Measurements from ENCODE around the gene DNAH3. TPM values are rescaled to one million over a fixed set of nuclear protein-coding genes. Genes with fewer than 3 reads are reported as not detected.

The DNAH3 gene
- total and polyA plus RNA-seq, 2 of the 8 experiments (the other 6 are each of a cell fraction or from before 2014, with no cell fraction given) = 0.57 to 0.71 TPM

DNA sequence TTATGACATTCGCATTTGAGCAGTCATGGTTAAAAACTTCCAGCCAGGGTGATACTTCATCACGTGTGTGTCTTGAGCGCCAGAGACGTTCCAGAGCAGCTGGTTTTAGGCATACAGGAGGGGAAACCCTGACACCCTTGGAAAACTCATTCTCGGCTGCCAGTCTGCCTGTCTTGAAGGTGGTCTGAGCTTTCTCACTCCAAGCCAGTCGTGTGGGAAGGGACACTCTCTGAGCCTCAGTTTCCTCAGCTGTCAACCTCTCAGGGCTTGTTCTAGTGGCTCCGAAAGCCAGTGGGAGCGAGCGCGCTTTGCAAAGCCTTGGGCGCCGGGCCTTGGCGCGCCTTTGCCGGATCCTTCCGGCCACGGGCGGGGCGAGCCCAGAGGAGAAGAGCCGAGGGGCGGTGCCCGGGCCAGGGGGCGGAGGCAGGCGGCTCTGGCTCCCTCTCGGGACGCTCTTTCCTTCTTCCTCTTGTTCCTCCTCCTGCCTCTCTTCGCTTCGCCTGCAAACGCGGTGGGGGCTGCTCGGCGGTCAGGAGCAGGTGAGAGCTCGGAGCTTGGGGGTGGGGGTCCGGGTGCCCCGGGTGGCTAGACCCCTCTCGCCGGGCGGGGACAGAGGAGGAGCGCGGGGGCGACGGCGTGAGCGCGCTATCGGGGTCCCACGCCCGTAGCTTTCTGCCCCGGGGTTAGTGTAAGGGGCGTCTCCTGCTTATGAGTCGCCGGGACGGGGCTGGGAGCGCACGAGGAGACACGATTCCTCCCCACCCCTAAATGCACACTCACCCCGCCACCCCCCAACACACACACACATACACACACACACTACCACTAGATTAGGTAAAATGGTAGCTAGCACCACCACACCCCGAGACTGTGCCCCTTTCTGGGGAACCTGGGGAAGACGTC, 7.8 kb upstream of the DNAH3 start, which contains the start of gene LDAF1:
Gene LDAF1, plus strand, starts transcription at position 467 of the 903 bp plus-strand sequence. CDS start 2,509 bp downstream, outside the sequence.
- Histone ChIP-seq H4K91ac (replicated peaks; ENCODE audit: insufficient read length, low read length) (peak within 1 kb of the TSS; percentile 47), H3K27me3 (replicated peaks in 1 of 4; ENCODE audit: control insufficient read depth in 3 of 4, extremely low read depth in 1 of 4, insufficient read depth in 3 of 4, low read length in 3 of 4) (peaks cover 0 to 7% (median 1%) of the 10 kb centered on the region in 4 experiments; a peak in 3 of 7 replicates), H3K56ac (replicated peaks; ENCODE audit: insufficient read length, low read depth, low read length) (no peak within 1 kb of the TSS), H3K4ac (replicated peaks; ENCODE audit: insufficient read length, low read depth, low read length) (no peak within 1 kb of the TSS), H3K79me1 (ENCODE audit: low read depth, low read length) (peaks cover 2% of the 10 kb centered on the region; the same call in 1 of the 2 replicates), H3K9ac (replicated peaks in 1 of 4; ENCODE audit: extremely low read depth in 1 of 4, low read depth in 3 of 4, low read length in 3 of 4) (peak within 1 kb of the TSS in 3 of 4 experiments; percentile 38 to 61 (median 51); a peak in 5 of 7 replicates), H2BK120ac (replicated peaks; ENCODE audit: low read depth, low read length) (no peak within 1 kb of the TSS), H2BK15ac (ENCODE audit: low read length) (peak within 1 kb of the TSS; percentile 73; the same call in 1 of the 2 replicates), H3K4me3 (ENCODE audit: extremely low read depth in 1 of 4, insufficient read depth in 2 of 4, low read depth in 3 of 4, low read length in 4 of 4) (peak within 1 kb of the TSS; percentile 57 to 86 (median 74)), H3K23me2 (ENCODE audit: low read depth, low read length) (peaks cover 11% of the 10 kb centered on the region), H4K20me1 (replicated peaks in 1 of 2; ENCODE audit: control insufficient read depth in 1 of 2, insufficient read depth in 2 of 2, low read length in 2 of 2) (peaks cover 0 to 2% of the 10 kb centered on the region in 2 experiments), H3K27ac (ENCODE audit: low read depth, low read length) (peak within 1 kb of the TSS; percentile 25; the same call in 1 of the 2 replicates), H3K79me2 (ENCODE audit: control insufficient read depth in 1 of 2, insufficient read depth in 2 of 2, low read length in 2 of 2) (peaks cover 0 to 22% of the 10 kb centered on the region in 2 experiments; a peak in 2 of 4 replicates), H3K18ac (ENCODE audit: extremely low read depth, low read length) (peak within 1 kb of the TSS; percentile 86), H3K14ac (ENCODE audit: insufficient read length) (no peak within 1 kb of the TSS), H4K8ac (ENCODE audit: extremely low read depth, insufficient read depth, low read length) (peak within 1 kb of the TSS; percentile 58; the same call in 1 of the 2 replicates), H3K36me3 (ENCODE audit: control insufficient read depth in 2 of 4, insufficient read depth in 4 of 4, low read length in 3 of 4) (peaks cover 8 to 22% (median 16%) of the 10 kb centered on the region in 4 experiments), H2AFZ (ENCODE audit: low read length) (peak within 1 kb of the TSS; percentile 68), H3K23ac (ENCODE audit: insufficient read length) (no peak within 1 kb of the TSS), H2BK12ac (ENCODE audit: low read depth, low read length) (no peak within 1 kb of the TSS; the same call in 1 of the 2 replicates), H3K9me3 (ENCODE audit: insufficient read depth in 2 of 2, low read depth in 1 of 2, low read length in 1 of 2) (no peaks in the 10 kb centered on the region), H2AK5ac (ENCODE audit: low read depth, low read length) (no peak within 1 kb of the TSS), H2BK20ac (ENCODE audit: low read length) (no peak within 1 kb of the TSS), H3K4me2 (ENCODE audit: insufficient read depth in 1 of 2, low read depth in 2 of 2, low read length in 2 of 2) (peak within 1 kb of the TSS; percentile 72 to 97), H4K5ac (ENCODE audit: insufficient read length, low read depth, low read length) (peak within 1 kb of the TSS; percentile 10), H2BK5ac (ENCODE audit: low read depth, low read length) (peak within 1 kb of the TSS; percentile 82; the same call in 1 of the 2 replicates), H3K4me1 (replicated peaks in 1 of 4; ENCODE audit: control insufficient read depth in 3 of 4, insufficient read depth in 4 of 4, low read length in 3 of 4) (peaks cover 0 to 10% (median 5%) of the 10 kb centered on the region in 4 experiments; a peak in 4 of 7 replicates)
- CTCF ChIA-PET (ENCODE audit: partially characterized antibody) = interaction anchor here (0.9 to 5.8 kb wide), 10 partner anchors 8 to 1534 kb away, joined by 3 to 42 read pairs (median 5); partner anchors contain the start of genes CRYM and DNAH3
- DNase-seq (ENCODE audit: low read depth in 1 of 2, low spot score in 2 of 2) = peak in 1 of 2 experiments; percentile 93
- POLR2A ChIA-PET (ENCODE audit: partially characterized antibody) = interaction anchor here (0.5 to 1.6 kb wide), 5 partner anchors 26 to 143 kb away, joined by 3 to 9 read pairs (median 3); no protein-coding TSS in a partner anchor
- no peak for FAIRE-seq
- WGBS, 2 experiments (ENCODE audit: extremely low coverage in 1 of 2, insufficient coverage in 1 of 2, insufficient read length in 1 of 2, insufficient replicate concordance in 2 of 2, low coverage in 1 of 2, low lambda C conversion rate in 2 of 2, missing lambda C conversion rate in 1 of 2) = 4% methylated on average over 39 of the region's 59 CpGs; no CpG with 5 or more reads in 1 of the 2 experiments
- TF ChIP-seq RAD21 (IDR thresholded peaks at IDR 0.05 in 1 of 2, conservative IDR thresholded peaks at IDR 0.05 in 1 of 2; ENCODE audit: low read depth in 2 of 2, low read length in 2 of 2) (peak in 1 of 2 experiments; percentile 4; a peak in 1 of 4 replicates), CHD2 (IDR thresholded peaks at IDR 0.05; ENCODE audit: low read length) (no peak), POLR2AphosphoS5 (IDR thresholded peaks at IDR 0.05; ENCODE audit: low read depth, low read length) (peak; percentile 56; the same call in 1 of the 2 replicates), SIN3A (conservative IDR thresholded peaks at IDR 0.05 in 1 of 2, IDR thresholded peaks at IDR 0.05 in 1 of 2; ENCODE audit: low read depth in 1 of 2, low read length in 2 of 2) (peak in 1 of 2 experiments; percentile 60; a peak in 1 of 4 replicates), JUND (IDR thresholded peaks at IDR 0.05; ENCODE audit: low read length) (no peak), TBP (IDR thresholded peaks at IDR 0.05; ENCODE audit: low read depth, low read length) (peak; percentile 24; the same call in 1 of the 2 replicates), KDM4A (IDR thresholded peaks at IDR 0.05; ENCODE audit: low read depth, low read length, severe bottlenecking) (peak; percentile 63), POLR2A (IDR thresholded peaks at IDR 0.05; ENCODE audit: control extremely low read depth in 1 of 2, low read depth in 2 of 2, low read length in 2 of 2) (peak in 1 of 2 experiments; percentile 49; a peak in 2 of 3 replicates)
- TF ChIP-seq, protein P1, sequence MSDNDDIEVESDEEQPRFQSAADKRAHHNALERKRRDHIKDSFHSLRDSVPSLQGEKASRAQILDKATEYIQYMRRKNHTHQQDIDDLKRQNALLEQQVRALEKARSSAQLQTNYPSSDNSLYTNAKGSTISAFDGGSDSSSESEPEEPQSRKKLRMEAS (IDR thresholded peaks at IDR 0.05) = peak; percentile 18; the same call in 1 of the 2 replicates

All from H1 (cell line).